ENCODE measurements around the gene TMC7. TPM values are rescaled to one million over a fixed set of nuclear protein-coding genes. Genes with fewer than 3 reads are reported as not detected.

TMC7 gene
- total and polyA plus RNA-seq, 4 donors = 1.5 to 7.0 (median 3.0) TPM

DNA sequence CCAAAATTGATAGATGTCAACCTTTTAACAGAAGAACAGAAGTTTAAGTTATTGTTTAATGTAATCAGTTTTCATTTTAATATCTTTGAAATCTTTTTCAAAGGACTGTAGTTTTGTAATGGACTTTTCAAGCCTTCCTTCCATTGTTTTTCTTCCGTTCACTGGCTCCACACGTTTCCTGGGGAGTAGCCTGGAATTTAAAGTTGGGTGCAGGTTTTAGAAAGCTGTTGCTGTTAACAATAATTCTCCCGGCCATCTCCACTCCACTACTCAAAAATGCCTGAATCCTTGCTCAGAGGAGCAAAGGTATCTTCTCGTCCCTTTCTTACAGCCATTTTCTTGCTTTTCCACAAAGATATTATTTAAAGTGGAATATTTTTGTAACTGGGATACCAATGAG is 79.0 kb downstream of the TMC7 start:
- WGBS, 2 donors = 66 to 69% methylated on average over 4 of the region's 4 CpGs
- H3K4me3 ChIP-seq = no peak overlapping the region
- H3K4me1 ChIP-seq (ENCODE audit: control insufficient read depth in 5 of 5, insufficient read depth in 5 of 5, low read length in 5 of 5) = no peaks in the 10 kb centered on the region
- no peak for DNase-seq
- H3K9me3 ChIP-seq (ENCODE audit: control insufficient read depth in 4 of 4, insufficient read depth in 3 of 4, low read length in 3 of 4) = no peaks in the 10 kb centered on the region
- TF ChIP-seq CTCF (IDR thresholded peaks at IDR 0.05; ENCODE audit: control extremely low read depth, extremely low read depth) = no peak
- H3K36me3 ChIP-seq (ENCODE audit: control insufficient read depth in 4 of 4, insufficient read depth in 4 of 4, low read length in 4 of 4) = peaks cover 0 to 3% (median 0%) of the 10 kb centered on the region in 4 donors
- no peak overlapping the region for H3K9ac ChIP-seq (ENCODE audit: insufficient read depth in 1 of 2, low read length in 2 of 2)
- peak overlapping the region in 1 of 2 donors; percentile 49 for H3K27ac ChIP-seq (ENCODE audit: low read depth in 1 of 2, low read length in 1 of 2)
- H3K27me3 ChIP-seq (ENCODE audit: control insufficient read depth in 3 of 3, insufficient read depth in 3 of 3, low read length in 2 of 3) = no peaks in the 10 kb centered on the region
- ATAC-seq (ENCODE audit: insufficient read depth, low FRiP score) = no peak

- peaks cover 0 to 8% (median 3%) of the 10 kb centered on the region in 5 donors for H3K4me1 ChIP-seq (ENCODE audit: control insufficient read depth in 5 of 5, insufficient read depth in 5 of 5, low read length in 5 of 5)
- no peaks in the 10 kb centered on the region for H3K9me3 ChIP-seq (ENCODE audit: control insufficient read depth in 4 of 4, insufficient read depth in 3 of 4, low read length in 3 of 4)
- peak overlapping the region in 1 of 2 donors; percentile 76 for H3K9ac ChIP-seq (ENCODE audit: insufficient read depth in 1 of 2, low read length in 2 of 2)
- H3K27ac ChIP-seq (ENCODE audit: low read depth in 1 of 2, low read length in 1 of 2) = peak overlapping the region; percentile 86 to 99
- no peak for TF ChIP-seq CTCF (IDR thresholded peaks at IDR 0.05; ENCODE audit: control extremely low read depth, extremely low read depth)
- no peak for ATAC-seq (ENCODE audit: insufficient read depth, low FRiP score)
- WGBS, 2 donors = 60% methylated on average over 9 of the region's 9 CpGs
- H3K27me3 ChIP-seq (ENCODE audit: control insufficient read depth in 3 of 3, insufficient read depth in 3 of 3, low read length in 2 of 3) = no peaks in the 10 kb centered on the region
- peaks cover 0 to 4% (median 0%) of the 10 kb centered on the region in 4 donors for H3K36me3 ChIP-seq (ENCODE audit: control insufficient read depth in 4 of 4, insufficient read depth in 4 of 4, low read length in 4 of 4)
- no peak for DNase-seq
- no peak overlapping the region for H3K4me3 ChIP-seq
Measured at GRCh38 chr16:19066988-19067348, 83.2 kb downstream of the TMC7 start.

GRCh38 chr16:19067349-19068236 is 83.9 kb downstream of the TMC7 start, which contains the start of gene COQ7:
Gene COQ7, plus strand, starts transcription at chr16:19067614. Its CDS starts 51 bp downstream, at chr16:19067665.
- peak within 1 kb of the TSS; percentile 99 to 100 for H3K9ac ChIP-seq (ENCODE audit: insufficient read depth in 1 of 2, low read length in 2 of 2)
- H3K27ac ChIP-seq (ENCODE audit: low read depth in 1 of 2, low read length in 1 of 2) = peak within 1 kb of the TSS; percentile 99
- no peaks in the 10 kb centered on the region for H3K9me3 ChIP-seq (ENCODE audit: control insufficient read depth in 4 of 4, insufficient read depth in 3 of 4, low read length in 3 of 4)
- peaks cover 0 to 8% (median 1%) of the 10 kb centered on the region in 4 donors for H3K36me3 ChIP-seq (ENCODE audit: control insufficient read depth in 4 of 4, insufficient read depth in 4 of 4, low read length in 4 of 4)
- TF ChIP-seq CTCF (IDR thresholded peaks at IDR 0.05; ENCODE audit: control extremely low read depth, extremely low read depth) = no peak
- H3K4me3 ChIP-seq = peak within 1 kb of the TSS; percentile 87
- peaks cover 0 to 8% (median 3%) of the 10 kb centered on the region in 5 donors for H3K4me1 ChIP-seq (ENCODE audit: control insufficient read depth in 5 of 5, insufficient read depth in 5 of 5, low read length in 5 of 5)
- peak; percentile 99 to 100 (median 100) for DNase-seq
- no peaks in the 10 kb centered on the region for H3K27me3 ChIP-seq (ENCODE audit: control insufficient read depth in 3 of 3, insufficient read depth in 3 of 3, low read length in 2 of 3)
- ATAC-seq (ENCODE audit: insufficient read depth, low FRiP score) = peak; percentile 98
- 0% methylated on average over 68 of the region's 68 CpGs for WGBS, 2 donors
